Hepatocyte (in vitro differentiated cells): ENCODE measurements around the gene TEAD1.

Experiments used
- CTCF ChIP-seq: fragments of 200-600 bp; sonication (generic); IDR thresholded peaks from 2 replicates; pipeline ENCODE4 v1.5.1; 2016; ENCODE audit warnings: antibody characterized with exemption, mild to moderate bottlenecking; ENCODE audit not compliant: poor library complexity
- EZH2phosphoT487 ChIP-seq: fragments of 200-600 bp; sonication (generic); IDR thresholded peaks from one replicate; pipeline ENCODE4 v1.6.1; 2018; ENCODE audit warnings: antibody characterized with exemption, mild to moderate bottlenecking, low read depth, moderate library complexity; ENCODE audit not compliant: unreplicated experiment, severe bottlenecking

GRCh38 chr11:12625438-12626071 lies 48.7 kb upstream of the TEAD1 start:
- TF ChIP-seq CTCF (no peak), EZH2phosphoT487 (no peak)
